Body of pancreas (tissue), 4 donors: ENCODE data around the gene SLC6A19. TPM values are rescaled to one million over a fixed set of nuclear protein-coding genes. Genes with fewer than 3 reads are reported as not detected.

Source experiments
- ATAC-seq: fragments of 150-250 bp; one replicate; pipeline ENCODE4 v1.9.1; 2016
- DNase-seq, 4 donors: peaks; one replicate each; pipeline ENCODE4 v3.0.0-alpha.2; 2019
- H3K27ac ChIP-seq, 4 donors: fragments of 200-600 bp; sonication (generic); 1 replicate in 3 of 4; 2 replicates in 1 of 4; pipeline versions ENCODE4 v1.5.1 to v1.6.1; 2016 to 2019; ENCODE audit warnings: mild to moderate bottlenecking in 1 of 4, mixed read lengths in 1 of 4, moderate library complexity in 1 of 4
- H3K27me3 ChIP-seq, 2 donors: fragments of 200-600 bp; sonication (generic); one replicate each; pipeline ENCODE4 v1.6.0; 2016; ENCODE audit warnings: mild to moderate bottlenecking in 1 of 2
- H3K36me3 ChIP-seq, 2 donors: fragments of 200-600 bp; sonication (generic); replicated peaks in 1 of 2; 2 replicates each; pipeline ENCODE4 v1.5.1; 2016; ENCODE audit warnings: low read depth in 2 of 2; ENCODE audit not compliant: insufficient read depth in 1 of 2
- H3K4me1 ChIP-seq: fragments of 200-600 bp; sonication (generic); one replicate; pipeline ENCODE4 v1.6.0; 2016
- H3K4me3 ChIP-seq, 2 donors: fragments of 200-600 bp; sonication (generic); 1 replicate in 1 of 2; 2 replicates in 1 of 2; pipeline ENCODE4 v1.5.1; 2016 to 2019
- H3K9me3 ChIP-seq, 3 donors: fragments of 200-600 bp; sonication (generic); 1 replicate in 2 of 3; 2 replicates in 1 of 3; pipeline ENCODE4 v1.5.1; 2016
- CTCF ChIP-seq, 7 experiments: fragments of 450-650 bp in 4 of 7; fragments of 200-600 bp in 3 of 7; sonication (generic) in 3 of 7; IDR thresholded peaks; one replicate each; pipeline ENCODE4 v1.5.1; 2016 to 2019; ENCODE audit warnings: antibody characterized with exemption in 7 of 7
- POLR2A ChIP-seq, 3 donors: fragments of 450-650 bp; IDR thresholded peaks; one replicate each; pipeline ENCODE4 v1.6.1; 2016; ENCODE audit warnings: antibody characterized with exemption in 3 of 3, mild to moderate bottlenecking in 2 of 3
- WGBS, 2 donors: methylation state at CpG; one replicate each; pipeline ENCODE4 v1.1.5; 2017; 5-methylcytosine and 5-hydroxymethylcytosine counted together
- intact Hi-C: fragments of 100-400 bp; cut with DNase I; formaldehyde crosslinking; loops from one replicate; pipeline ENCODE4 v1.15.1; 2023
- total RNA-seq, 2 donors: library from RNA; depleted of rRNA; stranded (reverse); fragments of >200 nt; gene quantifications; one replicate each; pipeline ENCODE4 v1.1.0, GENCODE V29; 2016

Gene SLC6A19
- total RNA-seq, 2 donors from 2014 or later = 0.66 to 1.3 TPM

- DNase-seq (peak in 1 of 4 donors; percentile 9), ATAC-seq (no peak)
- no peak for TF ChIP-seq CTCF (IDR thresholded peaks at IDR 0.05)
- no peaks in the 10 kb centered on the region for H3K36me3 ChIP-seq
- H3K27me3 ChIP-seq = no peaks in the 10 kb centered on the region
- 77 to 85% methylated on average over 22 to 33 of the region's 33 CpGs for WGBS, 2 donors
- H3K27ac ChIP-seq = no peak overlapping the region
- no peaks in the 10 kb centered on the region for H3K9me3 ChIP-seq
- intact Hi-C loops = loop anchor here (5.0 kb wide), 1 partner anchor 38 kb away; no protein-coding TSS in a partner anchor
- H3K4me3 ChIP-seq = no peak overlapping the region
- peaks cover 15% of the 10 kb centered on the region for H3K4me1 ChIP-seq
These were observed 31.9 kb upstream of the SLC6A19 start for GRCh38 chr5:1169211-1170115.

GRCh38 chr5:1171340-1171941, 30.0 kb upstream of the SLC6A19 start:
- no peak for ATAC-seq
- intact Hi-C loops = loop anchor here (5.0 kb wide), 1 partner anchor 36 kb away; no protein-coding TSS in a partner anchor
- Histone ChIP-seq H3K4me1 (peaks cover 18% of the 10 kb centered on the region), H3K36me3 (no peaks in the 10 kb centered on the region), H3K27me3 (no peaks in the 10 kb centered on the region), H3K27ac (no peak overlapping the region), H3K9me3 (no peaks in the 10 kb centered on the region), H3K4me3 (no peak overlapping the region)
- TF ChIP-seq CTCF (IDR thresholded peaks at IDR 0.05) = no peak
- no peak for TF ChIP-seq POLR2A (IDR thresholded peaks at IDR 0.05)
- DNase-seq = peak in 1 of 4 donors; percentile 4
- WGBS, 2 donors = 63% methylated on average over 14 to 15 of the region's 15 CpGs

GRCh38 chr5:1172007-1172581, 29.3 kb upstream of the SLC6A19 start:
- TF ChIP-seq CTCF (IDR thresholded peaks at IDR 0.05) (no peak), POLR2A (IDR thresholded peaks at IDR 0.05) (no peak)
- H3K27ac ChIP-seq = no peak overlapping the region
- H3K9me3 ChIP-seq = no peaks in the 10 kb centered on the region
- WGBS, 2 donors = 93 to 100% methylated on average over 7 to 18 of the region's 20 CpGs
- H3K27me3 ChIP-seq = no peaks in the 10 kb centered on the region
- H3K4me3 ChIP-seq = no peak overlapping the region
- no peaks in the 10 kb centered on the region for H3K36me3 ChIP-seq
- no peak for ATAC-seq
- DNase-seq = peak in 1 of 4 donors; percentile 10
- intact Hi-C loops = loop anchor here (5.0 kb wide), 1 partner anchor 35 kb away; no protein-coding TSS in a partner anchor
- peaks cover 18% of the 10 kb centered on the region for H3K4me1 ChIP-seq

GRCh38 chr5:1172670-1173404, 28.6 kb upstream of the SLC6A19 start:
- ATAC-seq (no peak), DNase-seq (peak in 3 of 4 donors; percentile 1 to 7 (median 2))
- H3K36me3 ChIP-seq = no peaks in the 10 kb centered on the region
- no peaks in the 10 kb centered on the region for H3K9me3 ChIP-seq
- H3K4me1 ChIP-seq = peaks cover 16% of the 10 kb centered on the region
- intact Hi-C loops = loop anchor here (5.0 kb wide), 1 partner anchor 34 kb away; no protein-coding TSS in a partner anchor
- TF ChIP-seq POLR2A (IDR thresholded peaks at IDR 0.05) (no peak), CTCF (IDR thresholded peaks at IDR 0.05) (no peak)
- H3K27ac ChIP-seq = no peak overlapping the region
- no peak overlapping the region for H3K4me3 ChIP-seq
- WGBS, 2 donors = 90% methylated on average over 22 of the region's 22 CpGs
- no peaks in the 10 kb centered on the region for H3K27me3 ChIP-seq
